DND-41 (cell line): Measurements from ENCODE around the gene HRG.

ENCODE experiments used
- ATAC-seq: fragments of 200-7000 bp; cut with Tn5 transposase; 3 replicates; pipeline ENCODE4 v1.9.1; 2021; ENCODE audit warnings: low read depth; ENCODE audit not compliant: insufficient read depth
- DNase-seq: peaks from one replicate; pipeline ENCODE4 v3.0.0-alpha.2; 2020
- H2AFZ ChIP-seq: 2 replicates; pipeline ENCODE4 v1.6.0; 2012; ENCODE audit warnings: low read depth, low read length
- H3K27ac ChIP-seq: 2 replicates; pipeline ENCODE4 v1.5.1; 2012; ENCODE audit warnings: low read length, inconsistent platforms
- H3K27me3 ChIP-seq: fragments of 200-600 bp; sonication (generic); 2 replicates; pipeline ENCODE4 v1.6.0; 2012; ENCODE audit warnings: low read length, mild to moderate bottlenecking, inconsistent platforms; ENCODE audit not compliant: insufficient read depth, poor library complexity
- H3K36me3 ChIP-seq: 2 replicates; pipeline ENCODE4 v1.5.1; 2012; ENCODE audit warnings: low read length, inconsistent platforms; ENCODE audit not compliant: insufficient read depth
- H3K4me1 ChIP-seq: 2 replicates; pipeline ENCODE4 v1.5.1; 2012; ENCODE audit warnings: mild to moderate bottlenecking, low read length; ENCODE audit not compliant: insufficient read depth
- H3K4me2 ChIP-seq: 2 replicates; pipeline ENCODE4 v1.6.0; 2012; ENCODE audit warnings: mild to moderate bottlenecking, moderate library complexity, low read length, inconsistent platforms; ENCODE audit not compliant: insufficient read depth
- H3K4me3 ChIP-seq, 2 experiments: fragments of 200-600 bp in 1 of 2; shearing (Covaris generic) in 1 of 2; 2 replicates each; pipeline ENCODE4 v1.5.1; 2012 to 2016; ENCODE audit warnings: inconsistent platforms in 2 of 2, low read length in 2 of 2, mild to moderate bottlenecking in 2 of 2, low read depth in 1 of 2, moderate library complexity in 1 of 2
- H3K79me2 ChIP-seq: 2 replicates; pipeline ENCODE4 v1.6.0; 2012; ENCODE audit warnings: low read length, inconsistent platforms; ENCODE audit not compliant: insufficient read depth
- H3K9ac ChIP-seq: 2 replicates; pipeline ENCODE4 v1.6.0; 2012; ENCODE audit warnings: low read depth, mild to moderate bottlenecking, inconsistent platforms, low read length, moderate library complexity
- H3K9me3 ChIP-seq: 2 replicates; pipeline ENCODE4 v1.5.1; 2012; ENCODE audit warnings: low read length, moderate library complexity, mild to moderate bottlenecking, inconsistent platforms; ENCODE audit not compliant: insufficient read depth, severe bottlenecking
- H4K20me1 ChIP-seq: 2 replicates; pipeline ENCODE4 v1.6.0; 2012; ENCODE audit warnings: low read length; ENCODE audit not compliant: insufficient read depth
- CTCF ChIP-seq: IDR thresholded peaks from 2 replicates; pipeline ENCODE4 v1.5.1; 2012; ENCODE audit warnings: borderline replicate concordance, low read length, moderate library complexity, mild to moderate bottlenecking; ENCODE audit not compliant: poor library complexity, severe bottlenecking; ENCODE audit errors: extremely low read depth
- EZH2 ChIP-seq: IDR thresholded peaks from 3 replicates; pipeline ENCODE4 v1.6.1; 2012; ENCODE audit warnings: borderline replicate concordance, low read depth, mild to moderate bottlenecking, moderate library complexity, low read length, inconsistent platforms; ENCODE audit not compliant: severe bottlenecking

HRG gene

GRCh38 chr3:186639778-186640472, 25.9 kb upstream of the HRG start, which contains the start of gene FETUB:
TSS of gene FETUB (plus strand) at chr3:186640399. CDS start at chr3:186640461, 62 bp downstream.
- Histone ChIP-seq H3K27me3 (peaks cover 34% of the 10 kb centered on the region), H3K9me3 (no peaks in the 10 kb centered on the region), H3K9ac (no peak within 1 kb of the TSS), H3K4me3 (no peak within 1 kb of the TSS), H2AFZ (no peak within 1 kb of the TSS), H3K4me1 (no peaks in the 10 kb centered on the region), H4K20me1 (no peaks in the 10 kb centered on the region), H3K79me2 (no peaks in the 10 kb centered on the region), H3K36me3 (no peaks in the 10 kb centered on the region), H3K4me2 (no peak within 1 kb of the TSS), H3K27ac (no peak within 1 kb of the TSS)
- no peak for TF ChIP-seq CTCF
- TF ChIP-seq EZH2: no peak
- ATAC-seq (no peak), DNase-seq (no peak)

- H3K4me3 ChIP-seq: no peak overlapping the region
- H3K9me3 ChIP-seq: no peaks in the 10 kb centered on the region
- no peaks in the 10 kb centered on the region for H4K20me1 ChIP-seq
- no peak overlapping the region for H3K9ac ChIP-seq
- peaks cover 35% of the 10 kb centered on the region for H3K27me3 ChIP-seq
- H3K4me2 ChIP-seq: no peak overlapping the region
- no peaks in the 10 kb centered on the region for H3K4me1 ChIP-seq
- no peaks in the 10 kb centered on the region for H3K79me2 ChIP-seq
- no peak overlapping the region for H2AFZ ChIP-seq
- DNase-seq (no peak), ATAC-seq (no peak)
- no peaks in the 10 kb centered on the region for H3K36me3 ChIP-seq
- TF ChIP-seq CTCF: no peak
- TF ChIP-seq EZH2: no peak
- H3K27ac ChIP-seq: no peak overlapping the region
These were observed 25.4 kb upstream of the HRG start for GRCh38 chr3:186640473-186640818.

- Histone ChIP-seq H3K9ac (no peak overlapping the region), H3K4me3 (no peak overlapping the region), H3K36me3 (no peaks in the 10 kb centered on the region), H3K27ac (no peak overlapping the region), H2AFZ (no peak overlapping the region), H4K20me1 (no peaks in the 10 kb centered on the region), H3K27me3 (peaks cover 31% of the 10 kb centered on the region), H3K4me1 (no peaks in the 10 kb centered on the region), H3K9me3 (no peaks in the 10 kb centered on the region), H3K4me2 (no peak overlapping the region), H3K79me2 (no peaks in the 10 kb centered on the region)
- TF ChIP-seq EZH2 (no peak), CTCF (no peak)
- ATAC-seq (no peak), DNase-seq (no peak)
These were observed 24.9 kb upstream of the HRG start for GRCh38 chr3:186640929-186641328.
